ENCODE data around the gene SMIM28. TPM values are rescaled to one million over a fixed set of nuclear protein-coding genes. Genes with fewer than 3 reads are reported as not detected.

SMIM28 gene
- total and polyA plus RNA-seq, 12 donors: not detected

- peaks cover 0 to 57% (median 31%) of the 10 kb centered on the region in 9 donors for H3K4me1 ChIP-seq
- peak overlapping the region in 9 of 10 donors; percentile 55 to 83 (median 74) for H3K27ac ChIP-seq
- H3K27me3 ChIP-seq: no peaks in the 10 kb centered on the region
- intact Hi-C loops (cut with DNase I): loop anchor here in 8 of 10 donors (2.0 to 10.0 kb wide), 8 partner anchors 73 to 157 kb away; no protein-coding TSS in a partner anchor
- no peak for TF ChIP-seq CTCF (IDR thresholded peaks at IDR 0.05)
- 71 to 72% methylated on average over 19 of the region's 19 CpGs for WGBS, 2 donors
- H3K4me3 ChIP-seq: no peak overlapping the region
- ATAC-seq (peak in 1 of 8 donors; percentile 24), DNase-seq (no peak)
- H3K36me3 ChIP-seq: peaks cover 0 to 33% (median 0%) of the 10 kb centered on the region in 9 donors
- no peaks in the 10 kb centered on the region for H3K9me3 ChIP-seq
Measured at GRCh38 chr6:138431256-138432062, 53.8 kb downstream of the SMIM28 start.

GRCh38 chr6:138432063-138432356, 54.3 kb downstream of the SMIM28 start:
- Histone ChIP-seq H3K4me1 (peaks cover 0 to 53% (median 29%) of the 10 kb centered on the region in 9 donors), H3K36me3 (peaks cover 0 to 27% (median 0%) of the 10 kb centered on the region in 9 donors), H3K9me3 (no peaks in the 10 kb centered on the region), H3K27ac (peak overlapping the region in 5 of 10 donors; percentile 55 to 83 (median 78)), H3K27me3 (no peaks in the 10 kb centered on the region), H3K4me3 (no peak overlapping the region)
- TF ChIP-seq CTCF (IDR thresholded peaks at IDR 0.05): no peak
- intact Hi-C loops (cut with DNase I): loop anchor here in 6 of 10 donors (5.0 to 10.0 kb wide), 6 partner anchors 73 to 150 kb away; no protein-coding TSS in a partner anchor
- DNase-seq (peak in 1 of 2 donors; percentile 18), ATAC-seq (no peak)
- 84 to 88% methylated on average over 11 of the region's 11 CpGs for WGBS, 2 donors

Other genes starting within 250 kb of the SMIM28 start
- 10 to 100 TPM in 2 of 10 donors, 1 to 10 TPM in 8; 1.1 to 11.1 (median 4.6) TPM for gene ARFGEF3, start 216.0 kb upstream of the SMIM28 start, total RNA-seq
- gene ARFGEF3, start 216.0 kb upstream of the SMIM28 start, polyA plus RNA-seq: under 1 TPM; 0.33 to 0.73 TPM
- not detected for gene PBOV1, start 159.4 kb upstream of the SMIM28 start, total RNA-seq
- not detected for gene PBOV1, start 159.4 kb upstream of the SMIM28 start, polyA plus RNA-seq
- 100 to 1,000 TPM in 5 of 10 donors, 10 to 100 TPM in 5; 88.4 to 108 (median 100) TPM for gene HEBP2, start 26.3 kb downstream of the SMIM28 start, total RNA-seq
- gene HEBP2, start 26.3 kb downstream of the SMIM28 start, polyA plus RNA-seq: 100 to 1,000 TPM in 1 of 2 donors, 10 to 100 TPM in 1; 44.1 to 123 TPM
- gene NHSL1, start 121.6 kb downstream of the SMIM28 start, total RNA-seq: 10 to 100 TPM; 35.5 to 97.4 (median 75.5) TPM
- 10 to 100 TPM in 1 of 2 donors, 1 to 10 TPM in 1; 5.0 to 14.9 TPM for gene NHSL1, start 121.6 kb downstream of the SMIM28 start, polyA plus RNA-seq